Measurements from ENCODE around the gene RNF41. TPM values are rescaled to one million over a fixed set of nuclear protein-coding genes. Genes with fewer than 3 reads are reported as not detected.
"Not testable (repeated sequence)": the region's sequence is repeated elsewhere in the genome, so short reads cannot be mapped to it uniquely, and the experiment has no call there.

RNF41 gene
- total RNA-seq, 1 experiment from 2014 or later: 62.8 TPM

DNA sequence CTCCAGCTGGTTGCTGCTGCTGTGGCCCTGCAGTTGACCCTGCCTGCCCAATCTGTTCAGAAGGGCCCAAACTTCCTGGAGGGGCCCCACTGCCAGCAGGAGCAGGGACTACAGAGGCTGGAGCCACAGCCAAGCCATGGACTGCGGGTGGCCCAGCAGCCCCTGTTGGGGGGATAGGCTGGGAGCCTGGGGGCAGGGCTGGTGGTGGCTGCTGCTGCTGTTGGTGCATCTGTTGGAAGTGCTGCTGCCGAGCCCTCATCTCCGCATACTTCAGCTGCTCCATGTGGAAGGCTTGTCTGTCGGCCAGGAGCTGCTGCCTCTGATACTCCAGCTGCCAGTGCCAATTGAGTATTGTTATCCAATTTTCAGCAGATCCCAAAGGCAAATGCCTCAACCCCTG is 56.4 kb downstream of the RNF41 start:
- DNase-seq (ENCODE audit: low spot score): no peak

DNA sequence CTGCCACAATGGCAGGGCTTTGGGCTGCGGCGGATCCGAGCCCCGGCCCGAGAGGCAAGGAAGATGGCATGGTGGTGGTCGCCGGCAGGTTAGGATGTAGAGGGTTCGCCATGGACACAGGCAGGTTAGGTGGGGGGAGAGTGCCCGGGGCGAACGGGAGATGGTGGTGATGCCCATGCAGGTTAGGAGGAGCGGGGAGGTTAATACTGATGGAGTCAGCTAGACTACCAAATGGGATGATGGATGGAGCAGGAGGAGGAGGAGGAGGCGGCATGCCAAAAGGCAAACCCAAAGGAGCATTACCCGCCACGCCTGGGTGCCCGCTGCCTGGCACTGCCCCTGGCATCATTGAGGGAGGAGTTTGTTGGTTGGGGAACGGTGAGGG is 57.4 kb downstream of the RNF41 start:
- DNase-seq (ENCODE audit: low spot score): no peak

DNA sequence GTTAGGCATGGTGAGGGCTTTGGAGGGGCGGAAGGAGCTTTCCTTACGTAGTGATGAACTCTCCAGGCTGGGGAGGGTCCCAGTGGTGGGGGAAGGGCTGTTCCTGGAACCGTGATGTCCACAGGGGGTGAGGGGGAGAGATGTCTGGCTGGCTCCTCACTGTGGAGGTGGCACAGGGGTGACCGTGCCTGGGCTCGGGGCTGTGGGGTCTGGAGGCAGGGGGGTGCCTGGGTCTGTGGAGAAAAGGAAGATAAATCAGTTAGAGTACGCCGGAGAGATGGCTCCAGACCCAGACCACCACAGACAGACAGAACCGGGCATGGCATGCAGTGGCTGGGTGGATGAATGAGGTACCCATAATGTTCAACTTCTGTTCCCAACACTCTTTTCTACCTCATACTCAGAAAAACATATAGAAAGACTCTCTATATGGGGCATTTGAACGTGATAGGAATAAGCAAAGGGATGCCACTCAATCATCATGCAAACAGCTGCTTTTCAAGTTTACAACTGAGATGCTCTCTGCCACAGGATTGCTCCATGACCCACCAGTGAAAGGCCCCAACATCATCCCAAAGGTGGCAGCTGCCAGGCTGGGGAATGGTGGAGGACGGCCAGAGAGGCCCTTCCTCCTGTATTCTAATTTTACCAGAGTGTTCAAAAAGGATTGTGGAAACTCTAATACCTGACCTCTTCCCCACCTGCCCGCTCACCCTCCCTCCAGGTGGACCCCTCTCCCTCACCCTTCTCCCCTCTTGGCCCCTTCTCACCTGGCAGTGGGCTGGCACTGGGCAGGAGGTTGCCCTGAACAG is 58.0 kb downstream of the RNF41 start:
- DNase-seq (ENCODE audit: low spot score): no peak

DNA sequence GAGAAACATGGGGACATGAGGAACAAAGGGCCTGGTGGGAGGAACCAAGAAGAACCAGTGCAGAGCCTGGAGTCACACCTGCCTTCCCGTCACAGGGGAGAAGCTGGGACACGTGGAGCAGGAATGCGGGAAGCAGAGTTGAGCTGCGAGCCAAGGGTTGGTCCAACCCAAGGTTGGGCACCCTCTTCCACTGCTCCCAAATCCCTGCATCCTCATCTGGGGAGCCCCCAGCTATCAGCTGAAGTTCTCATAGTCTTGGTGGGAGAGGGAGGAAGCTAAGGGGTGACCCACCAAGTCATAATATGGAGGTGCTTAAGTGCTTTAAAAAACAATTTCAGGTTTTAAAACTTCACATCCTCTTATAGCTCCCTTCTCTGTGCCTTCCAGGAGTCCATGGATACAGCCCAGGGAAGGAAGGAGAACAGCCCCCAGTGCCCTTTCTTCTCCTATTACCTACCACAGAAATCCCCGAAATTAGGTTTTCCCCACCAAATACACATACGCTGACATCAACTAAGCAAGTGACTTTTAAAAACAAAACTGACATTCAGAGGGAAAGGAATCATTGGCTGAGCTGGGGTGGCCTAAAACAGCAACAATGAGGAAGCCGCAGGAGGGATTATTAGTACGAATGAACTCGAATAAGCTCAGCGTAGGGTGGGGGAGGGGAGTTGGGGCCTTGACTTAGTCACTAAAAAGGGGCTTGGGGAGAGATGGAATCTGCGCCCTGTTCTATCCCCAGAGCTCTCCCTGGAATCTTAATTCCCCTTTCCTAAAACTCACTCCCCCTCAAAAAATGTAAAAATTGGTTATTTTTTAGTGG is 59.0 kb downstream of the RNF41 start:
- DNase-seq (ENCODE audit: low spot score): no peak

DNA sequence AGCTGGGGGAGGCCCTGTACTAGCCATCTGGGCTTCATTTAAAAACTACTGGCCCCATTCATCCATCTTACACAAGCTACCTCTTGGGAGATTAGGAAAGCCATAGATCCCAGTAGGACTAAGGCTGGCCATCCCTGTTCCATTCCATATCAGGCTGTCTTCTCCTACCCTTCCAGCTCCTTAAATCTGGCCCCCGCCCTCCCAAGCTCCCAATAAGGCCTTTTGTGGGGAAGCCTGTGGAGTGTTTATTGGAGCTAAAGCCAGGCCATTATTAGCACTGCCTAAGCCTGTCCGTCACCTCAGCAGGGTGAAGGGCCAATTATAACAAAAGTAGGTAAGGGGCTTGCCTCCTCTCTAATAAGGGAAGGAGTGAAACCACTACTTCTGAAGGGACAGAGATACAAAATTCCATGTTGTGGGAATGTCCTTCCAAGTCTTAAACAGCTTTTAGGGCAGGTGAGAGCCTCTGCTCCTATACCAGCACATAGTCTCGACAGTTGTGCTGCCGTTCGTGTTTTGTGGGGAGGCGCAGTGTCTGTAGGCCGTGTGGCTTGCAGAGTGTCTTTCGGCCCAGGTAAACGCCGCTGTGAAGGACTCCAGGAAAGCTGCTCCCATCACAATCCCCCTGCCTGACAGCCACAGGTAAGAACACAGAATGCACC is 59.9 kb downstream of the RNF41 start:
- DNase-seq (ENCODE audit: low spot score): no peak

DNA sequence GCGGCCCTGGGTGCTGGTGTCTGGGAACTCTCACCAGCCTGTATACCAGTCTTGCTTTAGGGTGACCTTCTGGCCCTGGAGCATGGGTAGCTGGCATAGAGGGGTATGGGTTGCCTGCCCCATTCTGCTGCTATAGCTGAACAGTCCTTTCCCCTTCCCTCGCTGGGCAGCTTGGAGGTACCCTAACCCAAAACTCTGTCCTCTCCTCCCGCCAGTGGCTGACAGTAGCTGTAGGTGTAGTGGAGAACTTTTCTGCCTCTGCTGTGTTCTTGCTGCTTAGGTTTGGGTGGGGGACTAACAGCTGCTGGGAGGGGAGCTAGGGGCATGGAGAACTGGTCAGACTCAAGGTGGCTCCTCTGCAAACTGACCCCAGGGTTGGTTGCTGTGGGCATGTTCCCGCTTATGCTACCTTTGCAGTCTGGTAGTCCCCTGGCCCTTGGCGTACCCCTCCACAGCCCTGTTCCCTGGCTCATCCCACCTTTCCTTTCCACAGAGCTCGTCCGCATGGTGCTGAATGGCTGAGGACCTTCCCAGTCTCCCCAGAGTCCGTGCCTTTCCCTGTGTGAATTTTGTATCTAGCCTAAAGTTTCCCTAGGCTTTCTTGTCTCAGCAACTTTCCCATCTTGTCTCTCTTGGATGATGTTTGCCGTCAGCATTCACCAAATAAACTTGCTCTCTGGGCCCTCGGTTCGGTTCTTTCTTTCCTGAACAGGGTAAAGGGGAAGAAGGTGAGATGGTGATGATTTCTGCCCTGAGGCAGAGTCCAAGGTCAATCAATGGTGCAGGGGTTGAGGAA is 60.6 kb downstream of the RNF41 start:
- DNase-seq (ENCODE audit: low spot score): no peak

DNA sequence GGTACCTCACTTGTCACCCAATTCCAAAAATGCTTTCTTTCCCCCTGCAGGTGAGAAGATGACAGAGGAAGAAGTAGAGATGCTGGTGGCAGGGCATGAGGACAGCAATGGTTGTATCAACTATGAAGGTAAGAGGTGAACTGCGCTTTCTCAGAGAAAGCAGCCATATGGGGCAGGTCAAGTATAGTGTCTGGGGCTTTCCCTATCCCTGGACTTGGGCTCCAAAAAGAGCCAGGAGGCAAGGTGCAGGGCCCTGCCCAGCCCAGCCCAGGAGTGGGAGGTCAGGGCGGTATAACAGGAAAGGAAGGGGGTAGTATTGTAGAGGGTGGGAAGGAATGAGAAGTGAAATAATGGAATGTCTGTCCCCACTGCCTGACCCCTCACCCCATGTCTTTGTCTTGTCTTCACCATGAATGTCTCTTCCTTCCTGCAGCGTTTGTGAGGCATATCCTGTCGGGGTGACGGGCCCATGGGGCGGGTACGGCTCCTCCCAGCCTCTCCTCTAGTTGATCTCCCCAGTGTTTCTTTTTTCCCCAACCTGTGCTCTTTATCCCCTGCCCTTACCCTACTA is 61.4 kb downstream of the RNF41 start:
- no peak for DNase-seq (ENCODE audit: low spot score)

DNA sequence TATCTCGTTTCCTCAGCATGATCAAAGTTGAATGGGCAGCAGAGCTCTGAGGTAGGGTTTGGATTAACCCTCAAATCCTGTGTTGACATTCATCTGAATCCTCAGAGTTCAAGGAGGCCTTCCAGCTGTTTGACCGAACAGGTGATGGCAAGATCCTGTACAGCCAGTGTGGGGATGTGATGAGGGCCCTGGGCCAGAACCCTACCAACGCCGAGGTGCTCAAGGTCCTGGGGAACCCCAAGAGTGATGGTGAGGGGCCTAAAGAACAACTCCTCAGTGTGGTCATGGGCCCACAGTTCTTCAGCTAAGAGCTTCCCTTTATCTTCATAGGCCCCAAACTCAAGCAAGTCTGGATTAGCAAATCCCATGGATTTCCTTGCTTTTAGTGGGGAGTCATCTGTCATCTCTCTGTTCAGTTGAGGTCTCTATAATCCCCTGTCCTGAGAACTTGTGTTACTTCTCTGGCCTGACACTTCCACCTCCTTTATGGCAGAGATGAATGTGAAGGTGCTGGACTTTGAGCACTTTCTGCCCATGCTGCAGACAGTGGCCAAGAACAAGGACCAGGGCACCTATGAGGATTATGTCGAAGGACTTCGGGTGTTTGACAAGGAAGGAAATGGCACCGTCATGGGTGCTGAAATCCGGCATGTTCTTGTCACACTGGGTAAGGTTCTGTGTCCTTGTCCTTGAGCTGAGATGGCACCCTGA is 62.1 kb downstream of the RNF41 start:
- no peak for DNase-seq (ENCODE audit: low spot score)

DNA sequence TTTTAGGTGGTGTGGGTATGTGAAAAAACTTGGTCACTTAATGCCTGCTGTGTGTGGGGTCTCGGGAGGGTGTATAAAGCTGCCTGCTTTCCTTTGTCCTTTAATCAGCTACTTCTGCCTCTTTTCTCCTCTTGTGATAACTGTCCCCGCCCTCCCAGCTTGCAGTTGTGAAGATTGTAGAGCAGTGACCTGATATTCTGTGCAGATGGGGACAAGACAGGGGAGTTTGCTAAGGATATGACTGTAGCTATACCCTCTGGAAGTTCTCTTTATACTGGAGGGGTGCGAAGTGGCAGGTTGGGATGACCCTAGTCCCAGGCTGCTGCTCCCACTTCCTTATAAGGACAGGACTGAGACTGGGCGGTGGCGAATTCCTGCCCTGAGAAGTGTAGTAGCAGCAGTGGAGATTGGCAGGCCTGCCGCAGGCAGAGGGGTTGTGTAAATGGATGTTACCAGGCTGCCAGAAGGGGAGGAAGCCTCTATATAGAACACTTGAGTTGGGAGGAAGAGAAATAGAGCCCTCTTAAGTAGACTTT is 62.7 kb downstream of the RNF41 start:
- peak; percentile 76 for DNase-seq (ENCODE audit: low spot score)

DNA sequence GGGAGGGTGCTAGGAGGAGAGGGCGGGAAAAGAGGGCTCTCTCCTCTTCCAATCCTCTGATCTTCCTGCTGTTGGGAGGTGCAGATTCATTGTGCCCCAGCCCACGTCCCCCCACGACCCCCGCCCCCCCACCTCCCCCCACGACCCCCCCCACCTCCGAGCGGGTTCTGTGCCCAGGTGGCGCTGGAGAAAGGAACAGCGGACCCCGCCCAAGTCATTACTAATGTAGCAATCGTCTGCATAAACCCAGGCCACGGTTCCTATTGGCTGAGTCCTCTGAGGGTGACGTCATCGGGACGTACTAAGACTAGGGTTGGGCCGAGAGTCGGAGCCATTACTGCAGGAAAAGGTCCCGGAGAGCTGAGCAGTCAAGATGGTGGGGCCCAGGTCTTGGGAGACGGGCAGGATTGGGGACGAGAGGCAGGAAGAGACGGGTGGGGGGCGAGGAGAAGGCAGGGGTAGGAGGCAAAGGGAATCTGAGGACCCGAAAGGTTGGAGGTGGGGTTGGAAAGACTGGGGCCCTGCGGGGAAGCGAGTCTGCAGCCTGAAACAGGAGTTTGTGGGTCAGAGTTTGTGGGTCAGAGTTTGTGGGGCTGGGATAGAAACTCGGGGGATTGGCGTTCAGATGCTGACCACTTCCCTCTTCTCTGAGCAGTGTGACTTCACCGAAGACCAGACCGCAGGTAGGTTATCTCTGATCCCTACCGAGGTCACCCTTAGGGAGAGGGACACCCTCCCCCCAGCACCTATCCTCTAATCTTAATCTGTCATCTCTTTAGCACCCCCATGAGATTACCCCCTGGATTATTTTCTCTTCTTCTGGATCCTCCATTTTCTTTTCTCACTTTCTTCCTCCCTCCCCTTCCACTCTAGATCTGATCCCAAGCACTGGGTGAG is 63.4 kb downstream of the RNF41 start, which contains the start of gene MYL6:
Gene MYL6, plus strand, starts transcription at position 331 of the 897 bp plus-strand sequence. Its CDS starts 43 bp downstream, at position 374.
- DNase-seq (ENCODE audit: low spot score): peak; percentile 99

DNA sequence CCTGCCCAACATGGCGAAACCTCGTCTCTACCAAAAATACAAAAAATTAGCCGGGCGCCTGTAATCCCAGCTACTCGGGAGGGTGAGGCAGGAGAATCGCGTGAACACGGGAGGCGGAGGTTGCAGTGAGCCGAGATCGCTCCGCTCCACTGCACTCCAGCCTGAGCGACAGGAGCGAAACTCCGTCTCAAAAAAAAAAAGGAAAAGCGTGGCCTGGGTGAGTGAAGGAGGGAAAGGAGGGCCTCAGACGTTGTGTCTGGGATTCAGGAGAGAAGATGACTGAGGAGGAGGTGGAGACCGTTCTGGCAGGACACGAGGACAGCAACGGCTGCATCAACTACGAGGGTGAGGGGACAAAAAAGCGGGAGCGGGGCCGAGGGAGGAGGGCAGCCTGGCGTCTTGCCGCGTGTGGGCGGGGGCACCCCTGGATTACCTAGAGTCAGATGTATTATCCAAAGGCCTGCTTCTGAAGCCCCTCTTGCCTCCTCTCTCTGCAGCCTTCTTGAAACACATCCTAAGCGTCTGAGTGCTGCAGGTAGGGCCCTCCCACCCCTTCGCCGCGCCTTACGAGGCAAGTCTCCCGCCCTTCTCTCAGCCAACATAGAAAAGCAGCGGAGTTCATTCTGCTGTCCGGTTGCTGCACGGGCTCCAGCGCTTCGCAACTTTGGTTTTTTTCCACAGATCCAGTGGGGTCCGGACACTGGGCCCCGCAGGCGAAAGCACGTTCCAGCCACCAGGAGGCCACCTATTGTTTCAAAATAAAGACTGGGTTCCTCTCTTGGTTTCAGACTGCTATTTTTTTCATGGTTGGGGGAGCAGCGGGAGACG is 64.3 kb downstream of the RNF41 start:
- DNase-seq (ENCODE audit: low spot score): peak; percentile 78

DNA sequence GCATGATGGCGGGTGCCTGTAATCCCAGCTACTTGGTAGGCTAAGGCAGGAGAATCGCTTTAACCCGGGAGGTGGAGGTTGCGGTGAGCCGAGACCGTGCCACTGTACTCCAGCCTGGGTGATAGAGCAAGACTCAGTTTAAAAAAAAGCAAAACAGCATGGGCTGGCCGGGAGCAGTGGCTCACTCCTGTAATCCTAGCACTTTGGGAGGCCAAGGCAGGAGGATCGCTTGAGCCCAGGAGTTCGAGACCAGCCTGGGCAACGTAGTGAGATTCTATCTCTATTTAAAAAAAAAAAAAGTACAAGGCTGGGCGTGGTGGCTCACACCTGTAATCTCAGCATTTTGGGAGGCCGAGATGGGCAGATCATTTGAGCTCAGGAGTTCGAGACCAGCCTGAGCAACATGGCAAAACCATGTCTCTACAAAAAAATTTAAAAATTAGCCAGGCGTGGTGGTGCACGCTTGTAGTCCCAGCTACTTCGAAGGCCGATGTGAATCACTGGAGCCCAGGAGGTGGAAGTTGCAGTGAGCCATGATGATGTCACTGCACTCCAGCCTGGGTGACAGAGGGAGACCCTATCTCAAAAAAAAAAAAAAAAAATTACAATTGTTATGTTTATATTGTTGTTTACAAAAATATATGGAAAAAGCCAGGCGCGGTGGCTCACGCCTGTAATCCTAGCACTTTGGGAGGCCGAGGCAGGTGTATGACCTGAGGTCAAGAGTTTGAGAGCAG is 65.1 kb downstream of the RNF41 start:
- not testable (repeated sequence) for DNase-seq (ENCODE audit: low spot score)

DNA sequence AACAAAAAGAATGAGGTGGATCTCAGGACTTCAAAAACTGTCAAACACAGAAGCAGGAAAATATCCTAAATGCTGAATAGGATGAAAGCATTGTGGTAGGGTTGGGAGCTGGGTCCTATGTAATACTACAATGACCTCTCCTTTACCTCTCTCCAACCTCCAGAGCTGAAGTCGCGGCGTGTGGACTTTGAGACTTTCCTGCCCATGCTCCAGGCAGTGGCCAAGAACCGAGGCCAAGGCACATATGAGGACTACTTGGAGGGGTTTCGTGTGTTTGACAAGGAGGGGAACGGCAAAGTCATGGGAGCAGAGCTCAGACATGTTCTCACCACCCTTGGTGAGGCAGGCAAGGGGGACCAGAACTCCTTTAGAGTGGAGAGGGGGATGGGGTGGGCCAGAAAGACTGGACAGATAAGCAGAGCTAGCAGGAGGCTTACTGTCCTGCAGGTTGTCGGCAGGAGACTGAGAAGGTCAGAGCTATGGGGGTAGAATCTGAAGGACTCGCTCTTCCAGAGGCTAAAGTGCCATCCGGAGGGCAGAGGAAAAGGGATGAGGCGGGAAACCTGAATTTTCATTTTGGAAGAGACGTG is 66.4 kb downstream of the RNF41 start:
- no peak for DNase-seq (ENCODE audit: low spot score)

DNA sequence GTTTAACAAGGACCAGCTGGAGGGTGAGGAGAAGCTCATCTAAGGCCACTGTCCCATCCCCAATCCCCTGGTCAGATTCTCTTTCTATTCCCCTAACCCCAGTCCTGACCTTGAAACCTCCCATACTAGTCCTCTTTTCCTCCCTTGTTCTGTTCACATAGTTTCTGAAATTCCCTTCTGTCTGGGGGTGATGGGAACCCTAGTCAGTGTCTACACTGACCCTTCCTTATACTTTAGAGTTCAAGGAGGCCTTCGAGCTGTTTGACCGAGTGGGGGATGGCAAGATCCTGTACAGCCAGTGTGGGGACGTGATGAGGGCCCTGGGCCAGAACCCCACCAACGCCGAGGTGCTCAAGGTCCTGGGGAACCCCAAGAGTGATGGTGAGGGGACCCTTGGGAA is 66.9 kb downstream of the RNF41 start:
- DNase-seq (ENCODE audit: low spot score): no peak

DNA sequence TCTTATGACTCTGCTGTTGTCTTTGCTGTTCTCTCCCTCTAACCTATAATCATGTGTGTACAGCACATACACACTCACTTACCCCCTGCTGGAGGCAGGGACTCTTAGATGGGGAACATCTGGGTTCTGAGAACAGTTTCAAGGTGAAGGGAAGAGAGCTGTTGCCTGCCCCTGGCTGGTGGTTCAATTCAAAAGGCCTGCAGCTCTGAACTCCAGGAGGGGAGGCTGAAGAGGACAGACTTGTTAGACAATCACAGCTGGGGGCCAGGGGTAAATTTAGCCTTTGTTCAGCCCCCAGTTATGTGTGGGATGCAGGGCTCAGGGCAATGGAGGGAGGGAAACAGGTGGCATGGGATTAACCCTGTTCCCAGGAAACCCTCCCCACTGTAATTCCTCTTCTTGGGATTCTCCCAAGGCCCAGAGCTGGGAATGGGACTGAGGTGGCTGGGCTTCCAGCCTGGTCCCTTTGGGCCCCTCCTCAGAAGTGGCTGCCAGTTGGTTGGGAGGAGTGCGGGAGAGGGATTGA is 67.4 kb downstream of the RNF41 start:
- no peak for DNase-seq (ENCODE audit: low spot score)

DNA sequence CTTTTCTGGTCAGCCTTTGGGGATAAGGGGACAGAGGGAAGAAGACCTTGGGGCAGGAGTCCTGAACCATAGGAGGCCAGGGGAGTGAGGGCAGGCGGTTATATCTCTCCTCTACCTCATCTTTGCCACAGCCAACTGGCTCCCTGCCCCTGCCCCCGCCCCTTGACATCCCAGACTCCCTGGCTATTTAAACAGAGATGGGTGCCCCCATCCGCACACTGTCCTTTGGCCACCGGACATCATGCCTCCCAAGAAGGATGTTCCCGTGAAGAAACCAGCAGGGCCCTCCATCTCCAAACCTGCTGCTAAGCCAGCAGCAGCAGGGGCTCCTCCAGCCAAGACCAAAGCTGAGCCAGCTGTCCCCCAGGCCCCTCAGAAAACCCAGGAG is 68.0 kb downstream of the RNF41 start:
- no peak for DNase-seq (ENCODE audit: low spot score)

Data from H4 (cell line).